DMS53 (cell line): ENCODE measurements around the gene RPRM.
"Not testable (repeated sequence)": the region's sequence is repeated elsewhere in the genome, so short reads cannot be mapped to it uniquely, and the experiment has no call there.

Source experiments
- DNase-seq: peaks from one replicate; lab custom pipeline; 2025; lab: John Stamatoyannopoulos, UW

RPRM gene

DNA sequence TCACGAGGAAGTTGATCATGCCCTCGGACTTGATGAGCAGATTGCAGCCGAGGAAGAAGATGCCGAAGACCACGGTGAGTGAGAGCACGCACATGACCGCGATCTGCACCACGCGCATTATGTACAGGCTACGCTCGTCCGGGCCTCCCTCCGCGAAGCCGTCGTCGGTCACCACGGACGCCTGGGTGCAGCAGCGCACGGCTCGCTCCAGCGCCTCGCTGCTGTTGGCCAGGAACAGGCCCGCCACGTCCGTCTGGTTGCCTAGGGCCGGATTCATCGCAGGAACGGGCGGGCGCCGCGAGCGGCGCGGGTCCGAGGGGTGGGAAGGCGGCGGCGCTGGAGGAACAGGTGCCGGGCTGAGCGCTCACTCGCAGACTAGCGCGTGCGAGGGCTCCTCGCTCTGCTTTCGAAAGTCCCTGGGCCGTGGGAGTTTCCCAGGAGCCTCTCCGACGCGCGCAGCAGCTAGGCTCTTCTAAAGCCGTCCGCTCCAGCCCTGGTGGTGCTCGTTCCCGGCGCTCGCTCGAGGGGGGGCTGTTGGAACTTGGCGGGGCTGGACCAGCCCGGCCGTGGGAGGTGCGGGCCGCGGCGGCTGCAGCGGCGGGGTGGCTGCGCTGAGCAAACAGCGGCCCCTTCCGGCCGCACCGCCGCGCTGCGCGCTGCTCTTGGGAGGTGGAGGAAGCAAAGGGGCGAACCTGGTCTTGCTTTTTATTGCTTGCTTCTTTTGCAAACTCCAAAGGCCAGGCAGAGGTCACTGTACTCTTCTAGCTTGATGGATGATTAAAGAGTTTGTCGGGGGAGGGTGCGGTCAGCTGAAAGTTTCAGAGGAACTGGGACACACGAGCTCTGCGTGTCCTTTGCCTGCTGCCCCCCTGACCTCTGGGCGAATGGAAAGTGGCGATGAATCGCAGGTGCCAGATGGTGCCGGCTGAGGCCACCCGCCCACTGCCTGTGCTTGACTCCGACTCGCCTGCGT is at the start of gene RPRM:
RPRM (minus strand) TSS at position 474 of the 973 bp plus-strand sequence; CDS start at position 277, 197 bp downstream.
- peak; percentile 88 for DNase-seq

GRCh38 chr2:153519257-153519875 is 40.8 kb upstream of the RPRM start:
- DNase-seq: peak; percentile 49

GRCh38 chr2:153512331-153512730 is 33.8 kb upstream of the RPRM start:
- no peak for DNase-seq

GRCh38 chr2:153510996-153511395 is 32.4 kb upstream of the RPRM start:
- no peak for DNase-seq

GRCh38 chr2:153509133-153509532 is 30.6 kb upstream of the RPRM start:
- DNase-seq: no peak

GRCh38 chr2:153506499-153506898 is 27.9 kb upstream of the RPRM start:
- DNase-seq: not testable (repeated sequence)

- no peak for DNase-seq
Observed at GRCh38 chr2:153499439-153499838, 20.9 kb upstream of the RPRM start.

DNA sequence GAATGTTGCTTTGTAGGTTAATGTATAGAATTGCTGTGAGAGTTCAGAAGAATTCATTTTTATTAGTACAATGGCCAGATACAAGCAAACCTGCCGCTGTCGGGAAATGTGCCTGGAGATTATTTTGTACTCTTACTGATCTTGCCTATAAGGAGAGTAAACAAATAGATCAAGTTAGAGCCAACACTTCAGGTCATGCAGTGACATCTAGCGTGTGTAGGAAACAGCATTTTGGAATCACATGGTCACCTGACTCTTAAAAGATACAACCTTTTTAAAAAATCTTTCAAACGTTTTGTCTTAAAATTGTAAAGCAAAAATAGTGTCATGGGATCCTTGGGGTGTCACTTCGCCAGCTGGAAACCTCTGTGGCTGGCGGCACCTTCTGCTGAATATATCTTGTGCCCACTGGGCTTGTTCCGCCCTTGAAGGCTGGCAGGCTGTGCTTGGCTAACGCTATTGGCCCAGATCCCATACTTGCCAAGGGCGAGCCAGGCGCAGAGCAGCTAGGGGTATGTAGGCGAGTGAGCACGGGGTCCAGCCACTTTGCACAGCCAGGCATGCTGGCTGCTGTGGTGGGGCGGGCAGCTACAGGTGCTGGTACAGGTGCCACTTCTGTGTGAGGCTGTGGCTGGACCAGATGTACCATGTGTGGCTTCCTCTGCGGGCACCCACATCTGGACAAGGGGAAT is 19.5 kb upstream of the RPRM start:
- DNase-seq: no peak

GRCh38 chr2:153495725-153496124 is 17.2 kb upstream of the RPRM start:
- no peak for DNase-seq

DNA sequence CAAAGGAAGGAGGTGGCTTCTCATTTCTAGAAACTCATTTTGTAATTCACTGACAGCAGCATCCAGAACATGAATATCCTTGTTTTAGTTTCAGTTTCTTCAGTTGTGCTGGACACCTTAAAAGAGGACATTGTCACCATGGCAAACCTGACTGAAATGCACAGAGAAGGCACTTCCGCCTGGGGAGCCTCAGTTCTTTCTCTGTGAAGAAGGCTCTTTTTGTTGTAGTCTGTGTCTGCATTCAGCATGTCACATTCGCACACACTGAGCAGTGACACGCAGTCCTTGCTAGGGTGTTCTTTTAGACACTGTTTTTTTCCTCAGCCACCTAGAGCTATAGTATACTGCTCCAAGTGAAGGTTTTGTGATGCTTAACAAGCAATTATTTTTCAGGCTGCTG is 9.5 kb upstream of the RPRM start:
- DNase-seq: no peak

DNA sequence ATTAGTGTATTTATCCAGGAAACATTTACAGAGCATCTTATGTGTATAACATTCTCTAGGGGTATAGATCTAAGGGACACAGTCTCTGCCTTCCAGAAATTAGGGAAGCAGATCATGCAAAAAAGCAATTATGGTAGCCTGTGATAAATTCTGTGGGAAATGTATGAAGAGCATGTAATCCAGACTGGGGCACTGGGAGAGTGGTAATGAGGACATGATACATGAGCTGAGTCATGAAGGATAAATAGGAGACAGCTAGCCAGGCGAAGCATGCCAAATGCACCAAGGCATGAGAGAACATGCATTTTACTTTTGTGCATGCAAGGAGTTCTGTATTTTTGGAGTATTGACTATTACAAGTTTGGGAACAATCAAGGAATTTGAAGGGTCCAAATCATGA is 8.9 kb upstream of the RPRM start:
- DNase-seq: peak; percentile 8

- no peak for DNase-seq
Observed at GRCh38 chr2:153479573-153479972, 1.0 kb upstream of the RPRM start.

DNA sequence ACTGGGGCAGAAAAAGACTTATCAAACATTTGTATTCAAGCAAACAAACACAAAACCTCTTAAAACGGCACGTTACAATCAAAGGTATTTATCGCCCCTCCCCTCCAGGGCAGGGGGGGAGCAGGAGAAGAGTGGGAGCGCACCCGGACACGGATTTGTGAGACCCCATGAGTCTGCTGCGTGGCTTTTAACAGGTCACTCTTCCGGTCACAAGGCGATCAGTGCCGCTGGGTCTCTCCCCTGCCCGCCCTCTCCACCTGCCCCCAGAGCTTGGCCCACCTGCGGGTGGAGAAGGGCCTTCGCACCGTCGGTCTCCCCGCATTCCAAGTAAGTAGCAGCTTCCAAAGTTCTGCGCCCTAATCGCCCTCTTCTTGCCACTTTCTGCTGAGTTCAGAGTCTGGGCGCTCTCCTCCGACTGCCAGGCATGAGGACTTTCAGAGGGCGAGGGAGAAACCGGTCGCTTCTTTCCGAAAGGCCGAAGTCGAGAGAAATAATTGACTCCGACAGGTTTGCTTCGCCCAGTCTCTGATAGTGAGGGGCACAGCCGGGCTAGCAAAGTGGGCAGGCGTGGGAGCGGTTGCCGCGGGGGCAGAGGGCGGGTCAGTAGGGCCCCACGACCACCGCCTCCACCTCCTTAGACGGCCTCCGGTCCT is 800 bp downstream of the RPRM start:
- peak; percentile 46 for DNase-seq

DNA sequence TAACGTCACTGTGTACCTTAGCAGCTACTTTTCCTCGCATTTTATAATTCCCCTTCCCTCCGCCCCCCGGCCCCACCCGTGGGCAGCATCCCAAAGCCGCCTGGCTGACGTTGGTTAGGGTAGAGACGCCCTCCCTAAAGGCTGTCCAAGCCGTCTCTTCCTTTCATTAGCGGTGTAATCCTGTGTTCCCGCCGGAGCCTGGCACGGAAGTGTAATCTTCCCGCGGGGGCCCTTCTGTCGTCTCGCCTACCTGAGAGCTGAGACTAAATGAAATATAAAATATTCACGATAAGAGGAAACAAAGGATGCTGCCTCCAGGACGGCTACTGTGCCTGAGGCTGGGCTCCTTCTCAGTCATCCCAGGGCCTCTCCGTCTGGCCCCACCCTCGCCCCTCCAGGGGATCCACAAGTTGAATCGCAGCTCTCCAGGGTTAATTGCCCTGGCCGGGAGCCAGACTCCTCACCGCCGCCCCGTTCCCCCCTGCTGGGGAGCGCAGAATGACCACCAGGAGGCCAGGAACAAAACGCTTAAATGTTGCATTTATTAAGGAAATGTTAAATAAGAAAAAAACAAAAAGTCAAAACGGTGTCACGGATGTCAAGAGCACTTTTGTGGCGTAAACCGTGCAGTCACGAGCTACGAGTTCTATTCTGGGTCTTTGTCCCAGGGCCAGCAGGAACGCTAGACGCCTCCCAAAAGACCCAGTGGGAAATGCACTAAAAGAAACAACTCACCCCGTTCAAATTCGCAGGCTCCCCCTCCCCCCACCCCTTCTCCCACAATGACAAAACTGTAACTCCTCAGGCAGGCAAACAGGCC is 1.5 kb downstream of the RPRM start:
- peak; percentile 43 for DNase-seq

DNA sequence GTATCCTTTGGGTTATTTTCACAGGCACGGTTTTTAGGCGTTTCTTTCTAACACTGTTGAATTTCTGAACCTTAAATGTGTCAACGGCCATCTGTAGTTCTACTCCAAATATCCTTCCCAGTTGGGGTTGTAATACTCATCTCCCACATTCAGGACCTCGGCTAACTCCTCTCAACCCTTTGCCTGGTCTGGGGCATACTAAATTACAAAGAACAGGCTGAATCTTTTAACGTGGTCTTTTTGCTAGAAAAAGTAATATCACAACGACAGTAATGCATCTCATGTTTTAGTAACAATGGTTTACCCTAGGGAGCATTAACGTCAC is 2.1 kb downstream of the RPRM start:
- no peak for DNase-seq

DNA sequence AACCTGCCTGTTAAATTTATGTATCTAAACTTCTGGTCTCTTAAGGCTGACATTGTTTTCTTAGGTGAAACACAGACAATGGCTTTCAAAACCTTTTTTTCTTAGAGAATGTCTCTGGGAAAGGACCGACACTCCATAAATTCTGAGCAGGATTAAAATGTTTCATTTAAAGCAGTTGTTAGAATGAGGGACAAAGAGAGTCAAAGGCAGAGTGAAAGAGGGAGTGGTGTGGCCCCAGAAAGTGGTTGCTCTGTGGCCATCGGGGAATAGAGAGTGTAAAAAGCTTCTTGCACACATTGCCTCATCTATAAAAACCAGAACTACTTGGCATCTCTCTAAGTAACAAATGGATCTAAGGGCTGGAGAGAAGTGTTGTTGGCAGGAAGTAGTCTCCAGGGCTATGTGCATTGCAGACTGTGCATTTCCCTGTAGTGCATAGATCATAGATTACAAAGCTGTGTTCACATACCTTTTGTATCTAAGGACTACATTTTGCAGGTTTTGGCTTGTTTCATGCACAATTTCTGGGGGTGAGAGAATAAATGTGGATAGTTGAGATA is 3.6 kb downstream of the RPRM start:
- DNase-seq: no peak

DNA sequence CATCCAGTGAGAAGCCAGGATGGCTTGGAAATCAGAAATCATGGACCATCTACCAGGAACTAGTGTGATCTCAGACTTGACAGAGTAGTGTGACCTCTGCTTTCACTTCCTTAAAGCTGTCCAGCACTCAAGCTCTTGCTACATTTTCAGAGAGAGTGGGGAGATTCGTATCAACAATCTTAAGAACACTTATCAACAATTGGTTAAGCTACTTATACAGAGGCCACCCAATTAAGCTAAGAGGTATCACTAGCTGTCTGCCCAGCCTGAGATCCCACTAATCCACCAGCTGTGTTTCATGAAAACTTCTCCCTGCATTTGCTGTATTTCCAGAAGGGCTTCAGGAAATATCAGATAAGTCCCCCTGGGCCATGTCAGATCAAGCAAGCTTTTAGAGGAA is 4.2 kb downstream of the RPRM start:
- DNase-seq: no peak

GRCh38 chr2:153470867-153471266 is 7.7 kb downstream of the RPRM start:
- DNase-seq: no peak

- DNase-seq: no peak
Observed at GRCh38 chr2:153464395-153464794, 14.2 kb downstream of the RPRM start.

- no peak for DNase-seq
Observed at GRCh38 chr2:153462338-153462859, 16.2 kb downstream of the RPRM start.

DNA sequence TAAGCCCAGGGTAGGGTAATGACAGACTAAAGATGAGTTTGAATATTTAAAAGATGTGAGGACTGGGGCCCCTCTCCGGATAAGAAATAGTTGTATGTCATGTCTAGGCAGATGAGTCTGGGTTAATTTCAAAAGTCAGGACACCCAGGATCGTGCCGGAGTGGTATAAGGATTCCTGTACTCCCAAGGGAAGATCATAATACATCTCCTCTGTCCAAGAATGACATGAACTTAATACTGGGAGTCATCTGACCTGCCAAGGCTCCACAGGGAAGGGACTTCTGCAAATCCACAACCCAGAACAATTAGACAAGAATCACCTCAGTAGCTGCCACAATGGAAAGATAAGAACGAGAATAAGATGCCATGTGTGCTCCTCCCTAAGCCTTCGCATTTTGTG is 17.1 kb downstream of the RPRM start:
- no peak for DNase-seq
